HAP-1 (cell line): Measurements from ENCODE around the gene F2RL3.

ENCODE experiments used
- DNase-seq, 2 experiments: peaks; one replicate each; pipeline ENCODE4 v3.0.0-alpha.2; 2016 to 2020; ENCODE audit warnings: low spot score in 2 of 2
- H3K27me3 ChIP-seq: fragments of 250-450 bp; sonication (Bioruptor Pico); 2 replicates; pipeline ENCODE4 v1.5.1; 2020; ENCODE audit warnings: low read depth, mild to moderate bottlenecking, moderate library complexity
- H3K36me3 ChIP-seq: fragments of 250-450 bp; sonication (Bioruptor Pico); replicated peaks from 2 replicates; pipeline ENCODE4 v1.5.1; 2020; ENCODE audit warnings: mild to moderate bottlenecking
- H3K4me1 ChIP-seq: fragments of 250-450 bp; sonication (Bioruptor Pico); 2 replicates; pipeline ENCODE4 v1.5.1; 2020; ENCODE audit warnings: mild to moderate bottlenecking
- H3K4me3 ChIP-seq: fragments of 250-450 bp; sonication (Bioruptor Pico); 2 replicates; pipeline ENCODE4 v1.5.1; 2020; ENCODE audit warnings: mild to moderate bottlenecking, moderate library complexity
- H3K9me3 ChIP-seq: fragments of 250-450 bp; sonication (Bioruptor Pico); 2 replicates; pipeline ENCODE4 v1.5.1; 2020; ENCODE audit warnings: mild to moderate bottlenecking, moderate library complexity
- in situ Hi-C: fragments of 300-500 bp; cut with MboI; formaldehyde crosslinking; loops from 3 replicates; pipeline ENCODE4 v1.14.3; 2020; ENCODE audit warnings: low sequenced_read_pairs, inconsistent platforms, mixed read lengths

F2RL3 gene

GRCh38 chr19:16893686-16893989 is 4.8 kb downstream of the F2RL3 start:
- Histone ChIP-seq H3K4me1 (no peaks in the 10 kb centered on the region), H3K27me3 (no peaks in the 10 kb centered on the region), H3K9me3 (no peaks in the 10 kb centered on the region), H3K4me3 (no peak overlapping the region), H3K36me3 (no peaks in the 10 kb centered on the region)
- in situ Hi-C loops, result no loop called here
- no peak for DNase-seq

GRCh38 chr19:16894080-16894479 is 5.3 kb downstream of the F2RL3 start:
- no peaks in the 10 kb centered on the region for H3K4me1 ChIP-seq
- H3K4me3 ChIP-seq, result no peak overlapping the region
- H3K9me3 ChIP-seq, result no peaks in the 10 kb centered on the region
- no peaks in the 10 kb centered on the region for H3K36me3 ChIP-seq
- H3K27me3 ChIP-seq, result no peaks in the 10 kb centered on the region
- in situ Hi-C loops, result no loop called here
- DNase-seq, result no peak

GRCh38 chr19:16895467-16896145 is 6.8 kb downstream of the F2RL3 start:
- no peak for DNase-seq
- H3K4me3 ChIP-seq, result no peak overlapping the region
- H3K27me3 ChIP-seq, result no peaks in the 10 kb centered on the region
- H3K4me1 ChIP-seq, result no peaks in the 10 kb centered on the region
- H3K36me3 ChIP-seq, result no peaks in the 10 kb centered on the region
- in situ Hi-C loops, result no loop called here
- no peaks in the 10 kb centered on the region for H3K9me3 ChIP-seq

GRCh38 chr19:16896146-16897028 is 7.6 kb downstream of the F2RL3 start:
- Histone ChIP-seq H3K9me3 (no peaks in the 10 kb centered on the region), H3K4me1 (no peaks in the 10 kb centered on the region), H3K27me3 (no peaks in the 10 kb centered on the region), H3K4me3 (no peak overlapping the region), H3K36me3 (no peaks in the 10 kb centered on the region)
- in situ Hi-C loops, result no loop called here
- DNase-seq, result no peak

GRCh38 chr19:16897029-16897855 is 8.4 kb downstream of the F2RL3 start:
- in situ Hi-C loops, result no loop called here
- no peaks in the 10 kb centered on the region for H3K27me3 ChIP-seq
- DNase-seq, result peak; percentile 16 to 91
- H3K4me1 ChIP-seq, result no peaks in the 10 kb centered on the region
- H3K9me3 ChIP-seq, result no peaks in the 10 kb centered on the region
- H3K4me3 ChIP-seq, result peak overlapping the region; percentile 20
- no peaks in the 10 kb centered on the region for H3K36me3 ChIP-seq

GRCh38 chr19:16897856-16898161 is 9.0 kb downstream of the F2RL3 start:
- no peak for DNase-seq
- Histone ChIP-seq H3K27me3 (no peaks in the 10 kb centered on the region), H3K4me3 (no peak overlapping the region), H3K4me1 (no peaks in the 10 kb centered on the region), H3K36me3 (no peaks in the 10 kb centered on the region), H3K9me3 (no peaks in the 10 kb centered on the region)
- in situ Hi-C loops, result no loop called here

GRCh38 chr19:16898361-16899015 is 9.7 kb downstream of the F2RL3 start:
- Histone ChIP-seq H3K9me3 (no peaks in the 10 kb centered on the region), H3K27me3 (no peaks in the 10 kb centered on the region), H3K4me3 (no peak overlapping the region), H3K4me1 (no peaks in the 10 kb centered on the region), H3K36me3 (no peaks in the 10 kb centered on the region)
- no peak for DNase-seq
- in situ Hi-C loops, result no loop called here

GRCh38 chr19:16899566-16900075 is 10.8 kb downstream of the F2RL3 start:
- in situ Hi-C loops, result no loop called here
- Histone ChIP-seq H3K27me3 (no peaks in the 10 kb centered on the region), H3K36me3 (no peaks in the 10 kb centered on the region), H3K9me3 (no peaks in the 10 kb centered on the region), H3K4me3 (no peak overlapping the region), H3K4me1 (no peaks in the 10 kb centered on the region)
- DNase-seq, result peak in 1 of 2 experiments; percentile 60

- in situ Hi-C loops, result no loop called here
- DNase-seq, result no peak
- Histone ChIP-seq H3K9me3 (no peaks in the 10 kb centered on the region), H3K36me3 (no peaks in the 10 kb centered on the region), H3K4me3 (no peak overlapping the region), H3K27me3 (no peaks in the 10 kb centered on the region), H3K4me1 (no peaks in the 10 kb centered on the region)
Observed at GRCh38 chr19:16901491-16902175, 12.8 kb downstream of the F2RL3 start.

- Histone ChIP-seq H3K4me3 (no peak overlapping the region), H3K27me3 (no peaks in the 10 kb centered on the region), H3K36me3 (no peaks in the 10 kb centered on the region), H3K4me1 (no peaks in the 10 kb centered on the region), H3K9me3 (no peaks in the 10 kb centered on the region)
- DNase-seq, result no peak
- in situ Hi-C loops, result no loop called here
Observed at GRCh38 chr19:16902545-16902944, 13.7 kb downstream of the F2RL3 start.

GRCh38 chr19:16903347-16903746 is 14.5 kb downstream of the F2RL3 start:
- H3K4me1 ChIP-seq, result no peaks in the 10 kb centered on the region
- H3K9me3 ChIP-seq, result no peaks in the 10 kb centered on the region
- in situ Hi-C loops, result no loop called here
- no peak overlapping the region for H3K4me3 ChIP-seq
- H3K36me3 ChIP-seq, result no peaks in the 10 kb centered on the region
- DNase-seq, result no peak
- no peaks in the 10 kb centered on the region for H3K27me3 ChIP-seq

- no peak for DNase-seq
- no peaks in the 10 kb centered on the region for H3K36me3 ChIP-seq
- H3K27me3 ChIP-seq, result no peaks in the 10 kb centered on the region
- H3K4me3 ChIP-seq, result no peak overlapping the region
- no peaks in the 10 kb centered on the region for H3K9me3 ChIP-seq
- in situ Hi-C loops, result no loop called here
- H3K4me1 ChIP-seq, result no peaks in the 10 kb centered on the region
Observed at GRCh38 chr19:16904599-16904998, 15.8 kb downstream of the F2RL3 start.

GRCh38 chr19:16908759-16909158 is 20.0 kb downstream of the F2RL3 start:
- no peaks in the 10 kb centered on the region for H3K4me1 ChIP-seq
- no peaks in the 10 kb centered on the region for H3K36me3 ChIP-seq
- H3K4me3 ChIP-seq, result no peak overlapping the region
- no peak for DNase-seq
- in situ Hi-C loops, result no loop called here
- no peaks in the 10 kb centered on the region for H3K27me3 ChIP-seq
- H3K9me3 ChIP-seq, result peaks cover 7% of the 10 kb centered on the region
